NB4 (cell line): Measurements from ENCODE around the gene SLC2A4RG.
"Not testable (repeated sequence)": the region's sequence is repeated elsewhere in the genome, so short reads cannot be mapped to it uniquely, and the experiment has no call there.

Source experiments
- DNase-seq: peaks from one replicate; pipeline ENCODE4 v3.0.0; 2010; ENCODE audit warnings: low read depth
- H3K4me3 ChIP-seq: one replicate; pipeline ENCODE4 v1.5.1; 2011; ENCODE audit warnings: mild to moderate bottlenecking, low read depth, low read length, moderate library complexity
- CTCF ChIP-seq: IDR thresholded peaks from one replicate; pipeline ENCODE4 v1.5.1; 2012; ENCODE audit warnings: low read depth, low read length
- MYC ChIP-seq: IDR thresholded peaks from 2 replicates; pipeline ENCODE4 v1.6.1; 2011; ENCODE audit warnings: low read depth, low read length
- POLR2A ChIP-seq: IDR thresholded peaks from 2 replicates; pipeline ENCODE4 v1.6.1; 2011; ENCODE audit warnings: mild to moderate bottlenecking; ENCODE audit not compliant: insufficient read length; ENCODE audit errors: extremely low read depth
- TF ChIP-seq, protein P1 (sequence below): IDR thresholded peaks from 2 replicates; pipeline ENCODE4 v1.6.1; 2011; ENCODE audit warnings: low read depth, low read length

Gene SLC2A4RG

DNA sequence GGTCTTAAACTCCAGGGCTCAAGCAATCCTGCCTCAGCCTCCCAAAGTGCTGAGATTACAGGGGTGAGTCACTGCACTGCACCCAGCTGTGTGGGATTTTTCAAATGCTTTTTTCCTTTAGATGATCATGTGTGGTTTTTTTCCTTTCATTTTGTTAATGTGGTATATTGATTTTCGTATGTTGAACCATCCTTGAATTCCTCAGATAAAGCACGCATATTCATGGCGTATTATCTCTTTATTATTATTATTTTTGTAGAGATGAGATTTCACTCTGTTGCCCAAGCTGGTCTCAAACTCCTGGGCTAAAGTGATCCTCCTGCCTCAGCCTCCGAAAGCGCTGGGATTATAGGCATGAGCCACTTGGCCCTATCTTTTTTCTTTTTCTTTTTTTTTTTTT lies 24.7 kb upstream of the SLC2A4RG start:
- TF ChIP-seq, protein P1, sequence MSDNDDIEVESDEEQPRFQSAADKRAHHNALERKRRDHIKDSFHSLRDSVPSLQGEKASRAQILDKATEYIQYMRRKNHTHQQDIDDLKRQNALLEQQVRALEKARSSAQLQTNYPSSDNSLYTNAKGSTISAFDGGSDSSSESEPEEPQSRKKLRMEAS = no peak
- TF ChIP-seq CTCF (no peak), POLR2A (no peak), MYC (no peak)
- DNase-seq = no peak
- no peak overlapping the region for H3K4me3 ChIP-seq

DNA sequence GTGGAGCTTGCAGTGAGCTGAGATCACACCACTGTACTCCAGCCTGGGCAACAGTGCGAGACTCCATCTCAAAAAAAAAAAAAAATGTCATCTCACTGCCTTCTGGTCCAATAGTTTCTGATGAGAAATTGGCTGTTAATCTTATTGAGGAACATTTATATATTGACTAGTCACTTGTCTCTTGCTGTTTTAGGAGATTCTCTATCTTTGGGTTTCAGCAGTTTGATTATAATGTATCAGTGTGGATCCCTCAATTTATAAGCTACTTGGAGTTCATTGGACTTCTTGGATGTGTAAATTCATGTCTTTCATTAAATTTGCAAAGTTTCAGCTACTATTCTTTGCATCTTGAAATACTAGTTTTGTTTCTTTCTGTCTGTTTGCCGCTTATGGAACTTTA lies 20.6 kb upstream of the SLC2A4RG start:
- no peak for DNase-seq
- TF ChIP-seq, protein P1 = no peak
- TF ChIP-seq POLR2A = no peak
- no peak for TF ChIP-seq MYC
- TF ChIP-seq CTCF = no peak
- no peak overlapping the region for H3K4me3 ChIP-seq

GRCh38 chr20:63722967-63723622 lies 16.5 kb upstream of the SLC2A4RG start:
- H3K4me3 ChIP-seq, DNase-seq: not testable (repeated sequence)

DNA sequence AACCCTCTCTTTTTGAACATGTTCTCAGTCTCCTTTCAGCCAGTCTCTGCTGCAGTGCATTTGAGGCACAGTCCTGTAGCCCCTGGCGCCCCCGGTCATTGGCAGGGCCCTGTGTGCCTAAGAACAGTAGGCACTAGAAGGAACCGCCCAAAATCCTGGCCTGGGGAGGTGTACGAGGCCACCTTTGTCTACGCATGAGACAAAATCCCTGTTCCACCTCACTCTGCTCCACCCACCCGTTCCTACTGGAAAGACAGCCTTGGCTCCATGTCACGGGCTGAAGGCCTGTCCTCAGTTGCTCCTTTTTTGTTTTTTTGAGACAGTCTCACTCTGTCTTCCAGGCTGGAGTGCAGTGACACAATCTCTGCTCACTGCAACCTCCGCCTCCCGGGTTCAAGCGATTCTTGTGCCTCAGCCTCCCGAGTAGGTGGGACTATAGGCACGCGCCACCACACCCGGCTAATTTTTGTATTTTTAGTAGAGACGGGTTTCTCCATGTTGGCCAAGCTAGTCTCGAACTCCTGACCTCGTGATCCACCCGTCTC lies 9.3 kb upstream of the SLC2A4RG start:
- DNase-seq, H3K4me3 ChIP-seq: not testable (repeated sequence)

- no peak for TF ChIP-seq POLR2A
- TF ChIP-seq MYC = no peak
- TF ChIP-seq, protein P1 = no peak
- no peak for TF ChIP-seq CTCF
- no peak for DNase-seq
- H3K4me3 ChIP-seq = no peak overlapping the region
Measured at GRCh38 chr20:63731410-63731809, 8.2 kb upstream of the SLC2A4RG start.

GRCh38 chr20:63732118-63733095 lies 7.2 kb upstream of the SLC2A4RG start:
- TF ChIP-seq, protein P1 = no peak
- no peak for TF ChIP-seq POLR2A
- TF ChIP-seq CTCF = no peak
- DNase-seq = no peak
- no peak overlapping the region for H3K4me3 ChIP-seq

DNA sequence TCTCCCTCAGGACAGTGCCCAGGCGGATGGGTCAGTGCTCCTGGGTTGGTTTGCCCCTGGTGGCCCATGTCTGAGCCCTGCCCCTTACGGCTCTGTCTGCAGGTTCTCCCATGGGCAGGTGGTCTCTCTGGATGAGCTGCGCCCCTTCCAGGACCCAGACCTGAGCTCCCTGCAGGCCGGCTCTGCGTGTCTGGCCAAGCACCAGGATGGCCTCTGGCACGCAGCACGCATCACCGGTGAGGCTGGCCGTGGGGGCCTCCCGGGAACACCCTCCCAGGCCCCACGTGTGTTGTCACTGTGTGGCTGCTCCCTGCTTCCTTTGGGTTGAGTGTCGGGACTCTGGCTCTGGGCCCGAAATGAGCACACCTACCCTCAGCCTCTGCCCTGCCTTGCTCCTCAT lies 6.5 kb upstream of the SLC2A4RG start:
- DNase-seq = no peak
- H3K4me3 ChIP-seq = no peak overlapping the region
- TF ChIP-seq MYC (no peak), CTCF (no peak), POLR2A (no peak)
- TF ChIP-seq, protein P1 = no peak
